GM18907 (cell line): Measurements from ENCODE around the gene SBK3.
A peak's percentile ranks its signal among the peaks of the same experiment; 100 is the strongest.
"Not testable (repeated sequence)": the region's sequence is repeated elsewhere in the genome, so short reads cannot be mapped to it uniquely, and the experiment has no call there.

Experiments used
- ATAC-seq: cut with Tn5 transposase; IDR thresholded peaks from one replicate; pipeline ENCODE4 v1.9.1; 2021; ENCODE audit warnings: mild to moderate bottlenecking, moderate library complexity; ENCODE audit not compliant: unreplicated experiment

The SBK3 gene

GRCh38 chr19:55519451-55520311 lies 25.7 kb downstream of the SBK3 start:
- no peak for ATAC-seq

- ATAC-seq = peak; percentile 99
Observed at GRCh38 chr19:55516878-55517620, 28.3 kb downstream of the SBK3 start.

GRCh38 chr19:55508120-55508519 lies 37.2 kb downstream of the SBK3 start:
- no peak for ATAC-seq

- ATAC-seq = no peak
Observed at GRCh38 chr19:55504981-55505380, 40.4 kb downstream of the SBK3 start.

GRCh38 chr19:55504252-55504603 lies 41.1 kb downstream of the SBK3 start:
- no peak for ATAC-seq

- peak; percentile 88 for ATAC-seq
Observed at GRCh38 chr19:55503502-55504251, 41.7 kb downstream of the SBK3 start.

GRCh38 chr19:55503157-55503501 lies 42.2 kb downstream of the SBK3 start:
- no peak for ATAC-seq

- ATAC-seq = no peak
Observed at GRCh38 chr19:55502197-55502952, 43.0 kb downstream of the SBK3 start.

- ATAC-seq = no peak
Observed at GRCh38 chr19:55500368-55500952, 44.9 kb downstream of the SBK3 start.

GRCh38 chr19:55498246-55498840 lies 47.0 kb downstream of the SBK3 start:
- ATAC-seq = no peak

GRCh38 chr19:55497763-55498162 lies 47.6 kb downstream of the SBK3 start:
- no peak for ATAC-seq

GRCh38 chr19:55496820-55497219 lies 48.5 kb downstream of the SBK3 start:
- ATAC-seq = not testable (repeated sequence)

GRCh38 chr19:55495646-55496349 lies 49.5 kb downstream of the SBK3 start:
- no peak for ATAC-seq

GRCh38 chr19:55494172-55494761 lies 51.1 kb downstream of the SBK3 start:
- ATAC-seq = no peak

GRCh38 chr19:55493645-55494171 lies 51.6 kb downstream of the SBK3 start:
- ATAC-seq = no peak

- no peak for ATAC-seq
Observed at GRCh38 chr19:55493052-55493644, 52.2 kb downstream of the SBK3 start.

- ATAC-seq = no peak
Observed at GRCh38 chr19:55492362-55492944, 52.9 kb downstream of the SBK3 start.
